Measurements from ENCODE around the gene D2HGDH. TPM values are rescaled to one million over a fixed set of nuclear protein-coding genes. Genes with fewer than 3 reads are reported as not detected.

D2HGDH gene
- total and polyA plus RNA-seq, 2 of the 13 experiments (the other 11 are each of a cell fraction or from before 2014, with no cell fraction given): 19.2 to 20.3 TPM

- TF ChIP-seq, protein P1, sequence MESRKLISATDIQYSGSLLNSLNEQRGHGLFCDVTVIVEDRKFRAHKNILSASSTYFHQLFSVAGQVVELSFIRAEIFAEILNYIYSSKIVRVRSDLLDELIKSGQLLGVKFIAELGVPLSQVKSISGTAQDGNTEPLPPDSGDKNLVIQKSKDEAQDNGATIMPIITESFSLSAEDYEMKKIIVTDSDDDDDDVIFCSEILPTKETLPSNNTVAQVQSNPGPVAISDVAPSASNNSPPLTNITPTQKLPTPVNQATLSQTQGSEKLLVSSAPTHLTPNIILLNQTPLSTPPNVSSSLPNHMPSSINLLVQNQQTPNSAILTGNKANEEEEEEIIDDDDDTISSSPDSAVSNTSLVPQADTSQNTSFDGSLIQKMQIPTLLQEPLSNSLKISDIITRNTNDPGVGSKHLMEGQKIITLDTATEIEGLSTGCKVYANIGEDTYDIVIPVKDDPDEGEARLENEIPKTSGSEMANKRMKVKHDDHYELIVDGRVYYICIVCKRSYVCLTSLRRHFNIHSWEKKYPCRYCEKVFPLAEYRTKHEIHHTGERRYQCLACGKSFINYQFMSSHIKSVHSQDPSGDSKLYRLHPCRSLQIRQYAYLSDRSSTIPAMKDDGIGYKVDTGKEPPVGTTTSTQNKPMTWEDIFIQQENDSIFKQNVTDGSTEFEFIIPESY (CRISPR knock-in tag; IDR thresholded peaks at IDR 0.05): no peak
- TF ChIP-seq NFYB (CRISPR knock-in tag; IDR thresholded peaks at IDR 0.05) (no peak), ZNF136 (CRISPR knock-in tag; IDR thresholded peaks at IDR 0.05; ENCODE audit: low read depth) (no peak), FOSL1 (CRISPR knock-in tag; IDR thresholded peaks at IDR 0.05; ENCODE audit: borderline replicate concordance) (no peak), PBX3 (CRISPR knock-in tag; IDR thresholded peaks at IDR 0.05; ENCODE audit: borderline replicate concordance) (no peak), ZNF749 (CRISPR knock-in tag; IDR thresholded peaks at IDR 0.05; ENCODE audit: borderline replicate concordance) (0 out of 2 replicates have a peak, but pooled peaks have one; percentile 63), ZNF343 (CRISPR knock-in tag; IDR thresholded peaks at IDR 0.05) (0 out of 2 replicates have a peak, but pooled peaks have one; percentile 20), ZNF468 (CRISPR knock-in tag; IDR thresholded peaks at IDR 0.05) (peak; percentile 89; the same call in 1 of the 2 replicates), AHR (CRISPR knock-in tag; IDR thresholded peaks at IDR 0.05) (no peak), ZSCAN22 (CRISPR knock-in tag; IDR thresholded peaks at IDR 0.05) (no peak), ZSCAN21 (CRISPR knock-in tag; IDR thresholded peaks at IDR 0.05; ENCODE audit: borderline replicate concordance) (peak; percentile 30; the same call in 1 of the 2 replicates), ZNF790 (CRISPR knock-in tag; IDR thresholded peaks at IDR 0.05; ENCODE audit: borderline replicate concordance) (0 out of 2 replicates have a peak, but pooled peaks have one; percentile 24), HES4 (CRISPR knock-in tag; IDR thresholded peaks at IDR 0.05; ENCODE audit: borderline replicate concordance) (no peak), PTBP1 (IDR thresholded peaks at IDR 0.05; ENCODE audit: low read depth, low read length, poor library complexity, severe bottlenecking) (no peak)
- TF ChIP-seq, protein P2, sequence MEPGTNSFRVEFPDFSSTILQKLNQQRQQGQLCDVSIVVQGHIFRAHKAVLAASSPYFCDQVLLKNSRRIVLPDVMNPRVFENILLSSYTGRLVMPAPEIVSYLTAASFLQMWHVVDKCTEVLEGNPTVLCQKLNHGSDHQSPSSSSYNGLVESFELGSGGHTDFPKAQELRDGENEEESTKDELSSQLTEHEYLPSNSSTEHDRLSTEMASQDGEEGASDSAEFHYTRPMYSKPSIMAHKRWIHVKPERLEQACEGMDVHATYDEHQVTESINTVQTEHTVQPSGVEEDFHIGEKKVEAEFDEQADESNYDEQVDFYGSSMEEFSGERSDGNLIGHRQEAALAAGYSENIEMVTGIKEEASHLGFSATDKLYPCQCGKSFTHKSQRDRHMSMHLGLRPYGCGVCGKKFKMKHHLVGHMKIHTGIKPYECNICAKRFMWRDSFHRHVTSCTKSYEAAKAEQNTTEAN (CRISPR knock-in tag; conservative IDR thresholded peaks at IDR 0.05): no peak
- TF ChIP-seq, protein P3, sequence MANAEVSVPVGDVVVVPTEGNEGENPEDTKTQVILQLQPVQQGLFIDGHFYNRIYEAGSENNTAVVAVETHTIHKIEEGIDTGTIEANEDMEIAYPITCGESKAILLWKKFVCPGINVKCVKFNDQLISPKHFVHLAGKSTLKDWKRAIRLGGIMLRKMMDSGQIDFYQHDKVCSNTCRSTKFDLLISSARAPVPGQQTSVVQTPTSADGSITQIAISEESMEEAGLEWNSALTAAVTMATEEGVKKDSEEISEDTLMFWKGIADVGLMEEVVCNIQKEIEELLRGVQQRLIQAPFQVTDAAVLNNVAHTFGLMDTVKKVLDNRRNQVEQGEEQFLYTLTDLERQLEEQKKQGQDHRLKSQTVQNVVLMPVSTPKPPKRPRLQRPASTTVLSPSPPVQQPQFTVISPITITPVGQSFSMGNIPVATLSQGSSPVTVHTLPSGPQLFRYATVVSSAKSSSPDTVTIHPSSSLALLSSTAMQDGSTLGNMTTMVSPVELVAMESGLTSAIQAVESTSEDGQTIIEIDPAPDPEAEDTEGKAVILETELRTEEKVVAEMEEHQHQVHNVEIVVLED (CRISPR knock-in tag; IDR thresholded peaks at IDR 0.05; ENCODE audit: borderline replicate concordance): no peak; the same call in 1 of the 2 replicates
- TF ChIP-seq, protein P4, sequence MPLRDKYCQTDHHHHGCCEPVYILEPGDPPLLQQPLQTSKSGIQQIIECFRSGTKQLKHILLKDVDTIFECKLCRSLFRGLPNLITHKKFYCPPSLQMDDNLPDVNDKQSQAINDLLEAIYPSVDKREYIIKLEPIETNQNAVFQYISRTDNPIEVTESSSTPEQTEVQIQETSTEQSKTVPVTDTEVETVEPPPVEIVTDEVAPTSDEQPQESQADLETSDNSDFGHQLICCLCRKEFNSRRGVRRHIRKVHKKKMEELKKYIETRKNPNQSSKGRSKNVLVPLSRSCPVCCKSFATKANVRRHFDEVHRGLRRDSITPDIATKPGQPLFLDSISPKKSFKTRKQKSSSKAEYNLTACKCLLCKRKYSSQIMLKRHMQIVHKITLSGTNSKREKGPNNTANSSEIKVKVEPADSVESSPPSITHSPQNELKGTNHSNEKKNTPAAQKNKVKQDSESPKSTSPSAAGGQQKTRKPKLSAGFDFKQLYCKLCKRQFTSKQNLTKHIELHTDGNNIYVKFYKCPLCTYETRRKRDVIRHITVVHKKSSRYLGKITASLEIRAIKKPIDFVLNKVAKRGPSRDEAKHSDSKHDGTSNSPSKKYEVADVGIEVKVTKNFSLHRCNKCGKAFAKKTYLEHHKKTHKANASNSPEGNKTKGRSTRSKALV (CRISPR knock-in tag; IDR thresholded peaks at IDR 0.05): no peak
- TF ChIP-seq, protein P5, sequence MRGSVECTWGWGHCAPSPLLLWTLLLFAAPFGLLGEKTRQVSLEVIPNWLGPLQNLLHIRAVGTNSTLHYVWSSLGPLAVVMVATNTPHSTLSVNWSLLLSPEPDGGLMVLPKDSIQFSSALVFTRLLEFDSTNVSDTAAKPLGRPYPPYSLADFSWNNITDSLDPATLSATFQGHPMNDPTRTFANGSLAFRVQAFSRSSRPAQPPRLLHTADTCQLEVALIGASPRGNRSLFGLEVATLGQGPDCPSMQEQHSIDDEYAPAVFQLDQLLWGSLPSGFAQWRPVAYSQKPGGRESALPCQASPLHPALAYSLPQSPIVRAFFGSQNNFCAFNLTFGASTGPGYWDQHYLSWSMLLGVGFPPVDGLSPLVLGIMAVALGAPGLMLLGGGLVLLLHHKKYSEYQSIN (CRISPR knock-in tag; IDR thresholded peaks at IDR 0.05; ENCODE audit: borderline replicate concordance): no peak
Observed at GRCh38 chr2:241809383-241810306, 75.2 kb downstream of the D2HGDH start (continued).

All from HepG2 (cell line).